K562 (cell line): ENCODE data around the gene LRRC74B. TPM values are rescaled to one million over a fixed set of nuclear protein-coding genes. Genes with fewer than 3 reads are reported as not detected.
A peak's percentile ranks its signal among the peaks of the same experiment; 100 is the strongest.

Experiments used
- ERF ChIP-seq: fragments of 450-650 bp; formaldehyde crosslinking; IDR thresholded peaks from 2 replicates; pipeline ENCODE4 v1.4.0; 2020; ENCODE audit warnings: mild to moderate bottlenecking, mixed read lengths
- POLR3A ChIP-seq: IDR thresholded peaks from 2 replicates; pipeline ENCODE4 v1.6.1; 2011; ENCODE audit warnings: borderline replicate concordance, mild to moderate bottlenecking, moderate library complexity; ENCODE audit not compliant: insufficient read length, insufficient read depth; ENCODE audit errors: extremely low read depth
- RAD51 ChIP-seq: fragments of 450-650 bp; IDR thresholded peaks from 2 replicates; pipeline ENCODE4 v1.7.1; 2016; ENCODE audit warnings: low read depth, mild to moderate bottlenecking, borderline replicate concordance
- SMAD3 ChIP-seq: fragments of 450-650 bp; formaldehyde crosslinking; conservative IDR thresholded peaks from 2 replicates; pipeline ENCODE4 v1.4.0; 2020; ENCODE audit warnings: mild to moderate bottlenecking
- SP1 ChIP-seq: sonication (generic); formaldehyde crosslinking; IDR thresholded peaks from 2 replicates; pipeline ENCODE4 v1.8.1; 2022; ENCODE audit warnings: mild to moderate bottlenecking, missing genetic modification reagents
- SREBF1 ChIP-seq: fragments of 150-350 bp; IDR thresholded peaks from 2 replicates; pipeline ENCODE4 v1.6.1; 2014; ENCODE audit warnings: antibody characterized with exemption, low read depth, low read length, borderline replicate concordance
- SRSF7 ChIP-seq: fragments of 200-400 bp; formaldehyde crosslinking; optimal IDR thresholded peaks from 2 replicates; pipeline ENCODE3; 2017; ENCODE audit warnings: mild to moderate bottlenecking, low read depth, low read length
- polyA plus RNA-seq, 8 experiments: library from polyadenylated mRNA; depleted of rRNA in 4 of 8; stranded (reverse) in 5 of 8; unstranded in 3 of 8; fragments of >200 nt; fragmentation: Nextera tagmentation in 2 of 8; fragmentation: Illumina TruSeq in 1 of 8; extraction: Ambion mirVana in 2 of 8; extraction: Trizol in 1 of 8; gene quantifications; 2 replicates each; pipeline versions ENCODE4 v1.2.1 to v1.2.3, GENCODE V29; 2011 to 2014; ENCODE audit warnings: inconsistent platforms in 1 of 8, missing spikeins in 1 of 8
- total RNA-seq, 7 experiments: library from RNA; depleted of rRNA in 6 of 7; stranded (reverse); fragments of >200 nt in 6 of 7; fragmentation: Illumina TruSeq in 2 of 7; extraction: Trizol in 2 of 7; gene quantifications; 2 replicates each; pipeline versions ENCODE4 v1.2.1 to v1.2.3, GENCODE V29; 2011 to 2021; ENCODE audit warnings: low replicate concordance in 1 of 7
- TF ChIP-seq, protein P1 (sequence below): fragments of 250-450 bp; sonication (Bioruptor Pico); IDR thresholded peaks from 2 replicates; pipeline ENCODE4 v1.5.0; 2021; ENCODE audit warnings: mild to moderate bottlenecking, moderate library complexity
- TF ChIP-seq, protein P2 (sequence below): sonication (generic); formaldehyde crosslinking; IDR thresholded peaks from 2 replicates; pipeline ENCODE4 v1.9.0; 2022; ENCODE audit warnings: mild to moderate bottlenecking, missing genetic modification reagents
- TF ChIP-seq, protein P3 (sequence below), 2 experiments: fragments of 450-650 bp; IDR thresholded peaks; 2 replicates each; pipeline ENCODE4 v1.6.1; 2018; ENCODE audit warnings: mild to moderate bottlenecking in 2 of 2, low read depth in 1 of 2; ENCODE audit not compliant: partially characterized antibody in 2 of 2
- TF ChIP-seq, protein P4 (sequence below): fragments of 450-650 bp; IDR thresholded peaks from 2 replicates; pipeline ENCODE4 v1.6.1; 2016; ENCODE audit warnings: mild to moderate bottlenecking
- TF ChIP-seq, protein P5 (sequence below): fragments of 450-650 bp; IDR thresholded peaks from 2 replicates; pipeline ENCODE4 v1.6.1; 2018; ENCODE audit not compliant: partially characterized antibody

The LRRC74B gene
- total and polyA plus RNA-seq, 9 of the 15 experiments (the other 6 are each of a cell fraction or from before 2014, with no cell fraction given) = not detected

DNA sequence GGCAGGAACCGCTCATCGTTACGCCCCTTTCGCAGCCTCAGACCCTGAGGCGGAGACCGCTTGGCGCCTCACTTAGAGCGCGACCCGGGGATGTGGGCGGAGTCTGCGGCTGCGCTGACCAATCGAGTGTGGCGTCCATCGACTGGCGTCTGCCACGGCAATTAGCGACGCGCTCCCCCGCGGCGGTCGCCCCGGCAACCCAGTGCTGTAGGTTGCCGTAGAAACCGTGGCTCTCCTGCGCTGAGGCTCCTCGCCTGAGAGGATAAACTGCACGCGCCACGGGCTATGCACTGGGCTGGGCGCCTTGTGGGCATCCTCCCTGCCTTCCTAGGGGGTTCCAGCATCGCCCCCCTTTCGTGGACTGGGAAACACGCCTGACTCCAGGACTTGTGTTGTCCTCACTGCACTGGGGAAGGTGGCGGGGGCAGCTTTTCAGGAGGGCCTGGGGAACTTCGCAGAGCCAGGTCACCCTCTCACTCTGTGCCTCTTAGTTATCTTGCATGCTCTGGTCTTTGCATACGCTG lies 31.5 kb upstream of the LRRC74B start (continued):
- no peak for TF ChIP-seq POLR3A
- TF ChIP-seq SMAD3 (CRISPR knock-in tag) = no peak; the same call in 1 of the 2 replicates
- peak; percentile 60 for TF ChIP-seq SREBF1
- no peak for TF ChIP-seq SP1 (CRISPR knock-in tag)
- no peak for TF ChIP-seq RAD51
- TF ChIP-seq, protein P1, sequence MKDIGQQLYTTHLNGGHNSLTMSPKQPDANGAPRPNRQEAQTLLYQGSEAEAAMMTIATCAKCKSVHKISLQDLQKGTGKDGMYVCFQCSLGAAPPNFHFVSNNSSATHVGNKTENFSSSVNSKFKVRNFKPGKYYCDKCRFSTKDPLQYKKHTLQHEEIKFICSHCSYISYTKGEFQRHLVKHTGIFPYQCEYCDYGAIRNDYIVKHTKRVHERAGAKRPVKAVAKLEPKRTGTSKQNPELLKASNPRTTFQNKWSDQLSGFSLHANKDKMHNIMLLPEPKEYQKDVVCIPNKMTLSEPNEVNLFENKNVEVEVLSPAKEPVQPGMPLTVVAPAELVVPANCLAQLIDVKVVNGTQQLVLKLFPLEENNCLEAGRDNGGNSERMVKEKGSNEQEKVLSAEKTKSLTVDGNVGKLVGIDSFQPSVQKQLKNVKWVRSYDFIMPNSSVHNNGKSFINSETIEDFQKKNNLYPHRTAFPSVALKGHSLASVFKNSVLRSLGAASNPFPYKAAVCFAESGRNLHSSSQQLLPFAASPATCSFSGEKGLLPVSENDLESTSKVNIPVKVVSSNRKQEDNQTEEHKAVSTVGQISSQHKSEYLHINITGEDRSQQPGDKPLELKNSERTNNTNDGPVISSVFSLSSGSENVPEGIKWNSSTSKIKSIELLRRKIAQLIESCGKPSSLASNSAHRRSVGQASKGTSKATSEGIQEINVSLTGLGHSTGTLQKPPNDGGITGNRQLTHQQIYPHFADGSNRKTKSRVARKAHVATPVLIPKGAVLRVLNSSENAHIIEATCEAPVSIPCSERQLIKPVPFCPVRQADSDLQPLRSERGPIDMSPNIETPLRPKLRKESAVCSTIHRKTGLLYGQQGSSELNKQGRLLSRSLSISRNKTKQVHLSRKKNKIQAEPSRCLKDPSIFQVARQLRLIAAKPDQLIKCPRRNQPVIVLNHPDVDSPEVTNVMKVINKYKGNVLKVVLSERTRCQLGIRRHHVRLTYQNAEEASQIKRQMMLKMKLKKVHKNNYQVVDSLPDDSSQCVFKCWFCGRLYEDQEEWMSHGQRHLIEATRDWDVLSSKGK = no peak
- TF ChIP-seq, protein P2, sequence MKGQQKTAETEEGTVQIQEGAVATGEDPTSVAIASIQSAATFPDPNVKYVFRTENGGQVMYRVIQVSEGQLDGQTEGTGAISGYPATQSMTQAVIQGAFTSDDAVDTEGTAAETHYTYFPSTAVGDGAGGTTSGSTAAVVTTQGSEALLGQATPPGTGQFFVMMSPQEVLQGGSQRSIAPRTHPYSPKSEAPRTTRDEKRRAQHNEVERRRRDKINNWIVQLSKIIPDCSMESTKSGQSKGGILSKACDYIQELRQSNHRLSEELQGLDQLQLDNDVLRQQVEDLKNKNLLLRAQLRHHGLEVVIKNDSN (CRISPR knock-in tag) = no peak
- TF ChIP-seq, protein P3, sequence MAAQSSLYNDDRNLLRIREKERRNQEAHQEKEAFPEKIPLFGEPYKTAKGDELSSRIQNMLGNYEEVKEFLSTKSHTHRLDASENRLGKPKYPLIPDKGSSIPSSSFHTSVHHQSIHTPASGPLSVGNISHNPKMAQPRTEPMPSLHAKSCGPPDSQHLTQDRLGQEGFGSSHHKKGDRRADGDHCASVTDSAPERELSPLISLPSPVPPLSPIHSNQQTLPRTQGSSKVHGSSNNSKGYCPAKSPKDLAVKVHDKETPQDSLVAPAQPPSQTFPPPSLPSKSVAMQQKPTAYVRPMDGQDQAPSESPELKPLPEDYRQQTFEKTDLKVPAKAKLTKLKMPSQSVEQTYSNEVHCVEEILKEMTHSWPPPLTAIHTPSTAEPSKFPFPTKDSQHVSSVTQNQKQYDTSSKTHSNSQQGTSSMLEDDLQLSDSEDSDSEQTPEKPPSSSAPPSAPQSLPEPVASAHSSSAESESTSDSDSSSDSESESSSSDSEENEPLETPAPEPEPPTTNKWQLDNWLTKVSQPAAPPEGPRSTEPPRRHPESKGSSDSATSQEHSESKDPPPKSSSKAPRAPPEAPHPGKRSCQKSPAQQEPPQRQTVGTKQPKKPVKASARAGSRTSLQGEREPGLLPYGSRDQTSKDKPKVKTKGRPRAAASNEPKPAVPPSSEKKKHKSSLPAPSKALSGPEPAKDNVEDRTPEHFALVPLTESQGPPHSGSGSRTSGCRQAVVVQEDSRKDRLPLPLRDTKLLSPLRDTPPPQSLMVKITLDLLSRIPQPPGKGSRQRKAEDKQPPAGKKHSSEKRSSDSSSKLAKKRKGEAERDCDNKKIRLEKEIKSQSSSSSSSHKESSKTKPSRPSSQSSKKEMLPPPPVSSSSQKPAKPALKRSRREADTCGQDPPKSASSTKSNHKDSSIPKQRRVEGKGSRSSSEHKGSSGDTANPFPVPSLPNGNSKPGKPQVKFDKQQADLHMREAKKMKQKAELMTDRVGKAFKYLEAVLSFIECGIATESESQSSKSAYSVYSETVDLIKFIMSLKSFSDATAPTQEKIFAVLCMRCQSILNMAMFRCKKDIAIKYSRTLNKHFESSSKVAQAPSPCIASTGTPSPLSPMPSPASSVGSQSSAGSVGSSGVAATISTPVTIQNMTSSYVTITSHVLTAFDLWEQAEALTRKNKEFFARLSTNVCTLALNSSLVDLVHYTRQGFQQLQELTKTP (IDR thresholded peaks at IDR 0.05; ENCODE audit: low read depth in 1 of 2, partially characterized antibody in 2 of 2) = no peak
- TF ChIP-seq, protein P4, sequence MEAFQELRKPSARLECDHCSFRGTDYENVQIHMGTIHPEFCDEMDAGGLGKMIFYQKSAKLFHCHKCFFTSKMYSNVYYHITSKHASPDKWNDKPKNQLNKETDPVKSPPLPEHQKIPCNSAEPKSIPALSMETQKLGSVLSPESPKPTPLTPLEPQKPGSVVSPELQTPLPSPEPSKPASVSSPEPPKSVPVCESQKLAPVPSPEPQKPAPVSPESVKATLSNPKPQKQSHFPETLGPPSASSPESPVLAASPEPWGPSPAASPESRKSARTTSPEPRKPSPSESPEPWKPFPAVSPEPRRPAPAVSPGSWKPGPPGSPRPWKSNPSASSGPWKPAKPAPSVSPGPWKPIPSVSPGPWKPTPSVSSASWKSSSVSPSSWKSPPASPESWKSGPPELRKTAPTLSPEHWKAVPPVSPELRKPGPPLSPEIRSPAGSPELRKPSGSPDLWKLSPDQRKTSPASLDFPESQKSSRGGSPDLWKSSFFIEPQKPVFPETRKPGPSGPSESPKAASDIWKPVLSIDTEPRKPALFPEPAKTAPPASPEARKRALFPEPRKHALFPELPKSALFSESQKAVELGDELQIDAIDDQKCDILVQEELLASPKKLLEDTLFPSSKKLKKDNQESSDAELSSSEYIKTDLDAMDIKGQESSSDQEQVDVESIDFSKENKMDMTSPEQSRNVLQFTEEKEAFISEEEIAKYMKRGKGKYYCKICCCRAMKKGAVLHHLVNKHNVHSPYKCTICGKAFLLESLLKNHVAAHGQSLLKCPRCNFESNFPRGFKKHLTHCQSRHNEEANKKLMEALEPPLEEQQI = no peak
- TF ChIP-seq SRSF7 = no peak
- TF ChIP-seq, protein P5, sequence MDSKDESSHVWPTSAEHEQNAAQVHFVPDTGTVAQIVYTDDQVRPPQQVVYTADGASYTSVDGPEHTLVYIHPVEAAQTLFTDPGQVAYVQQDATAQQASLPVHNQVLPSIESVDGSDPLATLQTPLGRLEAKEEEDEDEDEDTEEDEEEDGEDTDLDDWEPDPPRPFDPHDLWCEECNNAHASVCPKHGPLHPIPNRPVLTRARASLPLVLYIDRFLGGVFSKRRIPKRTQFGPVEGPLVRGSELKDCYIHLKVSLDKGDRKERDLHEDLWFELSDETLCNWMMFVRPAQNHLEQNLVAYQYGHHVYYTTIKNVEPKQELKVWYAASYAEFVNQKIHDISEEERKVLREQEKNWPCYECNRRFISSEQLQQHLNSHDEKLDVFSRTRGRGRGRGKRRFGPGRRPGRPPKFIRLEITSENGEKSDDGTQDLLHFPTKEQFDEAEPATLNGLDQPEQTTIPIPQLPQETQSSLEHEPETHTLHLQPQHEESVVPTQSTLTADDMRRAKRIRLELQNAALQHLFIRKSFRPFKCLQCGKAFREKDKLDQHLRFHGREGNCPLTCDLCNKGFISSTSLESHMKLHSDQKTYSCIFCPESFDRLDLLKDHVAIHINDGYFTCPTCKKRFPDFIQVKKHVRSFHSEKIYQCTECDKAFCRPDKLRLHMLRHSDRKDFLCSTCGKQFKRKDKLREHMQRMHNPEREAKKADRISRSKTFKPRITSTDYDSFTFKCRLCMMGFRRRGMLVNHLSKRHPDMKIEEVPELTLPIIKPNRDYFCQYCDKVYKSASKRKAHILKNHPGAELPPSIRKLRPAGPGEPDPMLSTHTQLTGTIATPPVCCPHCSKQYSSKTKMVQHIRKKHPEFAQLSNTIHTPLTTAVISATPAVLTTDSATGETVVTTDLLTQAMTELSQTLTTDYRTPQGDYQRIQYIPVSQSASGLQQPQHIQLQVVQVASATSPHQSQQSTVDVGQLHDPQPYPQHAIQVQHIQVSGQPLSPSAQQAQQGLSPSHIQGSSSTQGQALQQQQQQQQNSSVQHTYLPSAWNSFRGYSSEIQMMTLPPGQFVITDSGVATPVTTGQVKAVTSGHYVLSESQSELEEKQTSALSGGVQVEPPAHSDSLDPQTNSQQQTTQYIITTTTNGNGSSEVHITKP = no peak
- peak; percentile 97; the same call in 1 of the 2 replicates for TF ChIP-seq ERF (CRISPR knock-in tag)
